GM19324 (cell line): ENCODE results near the gene RNF112.

ENCODE experiments used
- ATAC-seq: cut with Tn5 transposase; IDR thresholded peaks from one replicate; pipeline ENCODE4 v1.9.1; 2021; ENCODE audit warnings: mild to moderate bottlenecking, moderate library complexity; ENCODE audit not compliant: unreplicated experiment, low FRiP score

Gene RNF112

GRCh38 chr17:19387921-19388521 is 23.0 kb upstream of the RNF112 start:
- no peak for ATAC-seq

DNA sequence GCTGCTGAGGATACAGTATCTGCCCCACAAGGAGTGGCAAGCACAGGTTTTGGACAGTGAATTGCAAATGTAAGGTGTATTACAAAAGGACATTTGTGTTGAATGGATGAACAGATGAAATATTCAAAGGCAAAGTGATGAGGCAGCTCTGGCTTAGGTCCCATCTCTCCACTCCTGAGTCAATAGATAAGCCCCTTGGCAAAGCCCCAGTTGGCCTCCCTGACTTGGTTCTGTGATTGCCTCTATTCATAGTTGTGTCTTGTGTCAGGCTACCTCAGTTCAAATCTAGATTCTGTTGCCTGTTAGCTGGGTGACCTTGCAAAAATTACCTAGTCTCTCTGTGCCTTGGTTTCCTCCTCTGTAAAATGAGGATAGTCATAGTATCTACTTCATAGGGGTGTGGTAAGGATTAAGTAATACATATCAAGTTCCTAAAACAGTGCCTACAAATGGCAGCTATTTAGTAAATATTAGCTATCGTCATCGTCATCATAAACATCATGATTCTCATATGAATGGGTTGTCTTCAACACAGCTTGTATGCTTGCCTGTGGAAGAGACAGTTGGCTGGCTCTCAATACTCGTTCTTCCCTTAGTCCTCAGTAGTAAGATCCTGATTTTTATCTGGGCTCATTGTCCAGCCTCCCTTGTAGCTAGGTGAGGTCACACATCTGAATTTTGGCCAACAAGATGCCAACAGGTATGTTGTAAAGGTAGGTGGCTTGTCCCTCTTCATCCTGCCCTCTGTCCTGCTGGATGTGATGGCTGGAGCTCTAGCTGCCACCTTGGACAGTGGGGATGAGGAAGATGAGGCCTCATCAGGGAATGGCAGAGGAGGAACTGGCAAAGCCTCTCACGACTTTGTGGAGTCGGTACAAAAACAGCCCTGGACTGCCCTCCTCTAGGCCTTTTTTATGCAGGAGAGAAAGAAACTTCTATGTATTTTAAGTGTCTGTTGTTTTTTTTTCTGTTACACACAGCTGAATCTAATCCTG is 21.9 kb upstream of the RNF112 start:
- ATAC-seq, result no peak

DNA sequence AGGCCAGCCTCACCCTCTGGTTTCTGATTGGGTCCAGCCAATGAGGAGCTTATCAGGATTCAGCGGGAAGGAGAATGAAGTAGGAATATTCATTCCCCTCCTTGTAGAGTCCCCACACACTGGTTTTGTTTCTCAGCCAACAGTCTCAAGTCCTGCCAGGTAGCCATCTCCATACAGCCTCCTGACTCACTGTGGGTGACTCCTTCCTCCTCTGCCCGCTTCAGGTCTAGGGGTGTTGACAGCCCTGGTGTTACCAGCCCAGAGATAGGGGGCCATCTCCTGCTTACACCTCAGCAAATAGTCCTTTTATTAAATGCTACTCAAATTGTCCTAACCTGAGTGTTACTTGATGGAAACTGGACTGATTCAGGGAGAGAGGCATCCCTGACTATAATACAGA is 20.1 kb upstream of the RNF112 start:
- ATAC-seq, result no peak

- no peak for ATAC-seq
Measured at GRCh38 chr17:19391432-19391831, 19.6 kb upstream of the RNF112 start.

DNA sequence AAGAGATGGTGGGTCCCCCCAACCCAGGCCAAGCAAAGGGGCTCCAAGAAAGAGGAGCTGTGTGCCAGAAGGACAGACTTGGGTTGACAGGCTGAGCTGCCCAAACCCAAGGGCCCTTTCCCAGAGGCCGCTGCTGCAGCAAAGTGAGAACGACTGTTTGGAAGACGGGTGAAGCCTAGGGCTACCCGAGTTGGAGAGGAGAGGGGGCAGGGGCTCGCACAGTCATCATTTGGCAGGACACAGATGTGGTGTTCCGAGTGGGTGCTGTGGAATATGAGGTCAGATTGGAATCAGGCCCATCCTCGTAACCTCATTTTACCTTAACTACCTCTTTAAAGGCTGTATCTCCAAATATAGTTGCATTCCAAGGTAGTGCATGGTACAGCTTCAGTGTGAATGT is 18.7 kb upstream of the RNF112 start:
- ATAC-seq, result no peak

GRCh38 chr17:19397556-19398041 is 13.4 kb upstream of the RNF112 start:
- no peak for ATAC-seq

DNA sequence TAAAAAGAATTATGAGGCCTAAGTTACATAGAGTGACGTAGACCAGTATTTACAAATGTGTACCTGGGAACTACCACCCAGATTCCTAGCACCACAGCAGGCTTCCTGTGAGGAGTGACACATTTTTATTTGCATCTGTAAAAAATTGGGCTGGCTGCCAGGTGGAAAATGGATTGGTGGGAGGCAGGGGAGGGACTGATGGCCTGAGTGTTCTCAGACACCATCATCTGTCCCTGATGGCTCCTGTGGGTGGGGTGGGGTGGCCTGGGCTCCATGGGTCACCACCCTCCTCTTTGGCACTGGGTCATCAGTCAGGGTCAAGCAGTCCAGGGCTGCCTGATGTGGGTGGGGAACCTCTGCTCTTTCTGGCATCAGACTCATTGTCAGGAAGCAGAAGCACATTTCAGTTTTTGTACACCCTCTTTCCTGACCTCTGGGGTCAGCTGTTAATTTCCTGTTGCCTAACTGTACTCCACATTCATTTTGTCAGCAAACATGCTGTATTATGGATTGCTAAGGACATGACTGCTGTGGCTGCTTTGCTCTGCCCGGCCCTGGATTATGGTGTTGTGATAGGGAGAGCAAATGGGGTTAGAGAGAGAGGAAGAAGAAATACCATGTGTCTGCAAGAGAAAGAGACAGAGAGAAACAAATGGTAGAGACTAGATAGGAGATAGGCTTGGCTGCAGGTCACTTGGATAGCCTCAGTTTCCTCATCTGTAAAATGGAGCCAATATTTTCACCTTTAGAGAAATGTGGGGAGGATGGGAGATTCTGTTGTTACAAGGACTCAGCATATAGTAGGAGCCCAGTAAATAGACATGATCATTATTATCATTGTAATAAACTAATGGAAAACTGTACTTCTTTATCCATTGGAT is 12.5 kb upstream of the RNF112 start:
- ATAC-seq, result no peak

GRCh38 chr17:19399750-19400450 is 11.1 kb upstream of the RNF112 start:
- no peak for ATAC-seq

DNA sequence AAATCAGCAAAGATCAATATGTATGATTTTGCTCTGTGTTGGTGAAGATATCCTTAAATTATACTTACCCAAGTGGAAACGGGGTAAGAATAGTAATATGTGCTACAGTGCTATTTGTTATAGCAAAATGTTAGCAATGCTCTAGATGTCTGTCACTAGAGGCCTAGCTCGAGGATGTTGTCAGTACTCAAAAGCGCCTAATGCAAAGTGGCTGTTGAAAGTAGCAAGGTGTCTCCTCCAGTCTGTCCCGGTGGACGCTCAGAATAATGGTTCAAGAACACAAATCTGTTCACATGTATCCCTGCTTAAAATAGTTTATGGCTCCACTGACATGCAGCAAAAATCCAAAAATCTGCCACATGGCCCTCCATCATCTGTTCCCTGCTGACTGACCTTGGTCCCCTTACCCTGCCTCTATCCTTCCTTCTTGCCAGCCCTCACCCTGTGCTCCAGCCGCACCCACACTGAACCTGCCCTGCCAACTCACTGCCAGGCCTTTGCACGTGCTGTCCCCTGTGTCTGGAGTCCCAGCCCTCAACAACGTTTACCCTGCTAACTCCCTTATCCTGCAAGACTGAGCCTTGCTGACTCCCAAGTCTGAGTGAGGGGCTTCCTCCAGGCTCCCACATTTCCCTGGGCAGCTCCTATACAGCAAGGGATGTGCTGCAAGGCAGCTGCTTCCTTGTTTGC is 9.6 kb upstream of the RNF112 start:
- no peak for ATAC-seq

GRCh38 chr17:19402171-19402570 is 8.9 kb upstream of the RNF112 start:
- no peak for ATAC-seq

GRCh38 chr17:19403021-19403420 is 8.0 kb upstream of the RNF112 start:
- no peak for ATAC-seq

DNA sequence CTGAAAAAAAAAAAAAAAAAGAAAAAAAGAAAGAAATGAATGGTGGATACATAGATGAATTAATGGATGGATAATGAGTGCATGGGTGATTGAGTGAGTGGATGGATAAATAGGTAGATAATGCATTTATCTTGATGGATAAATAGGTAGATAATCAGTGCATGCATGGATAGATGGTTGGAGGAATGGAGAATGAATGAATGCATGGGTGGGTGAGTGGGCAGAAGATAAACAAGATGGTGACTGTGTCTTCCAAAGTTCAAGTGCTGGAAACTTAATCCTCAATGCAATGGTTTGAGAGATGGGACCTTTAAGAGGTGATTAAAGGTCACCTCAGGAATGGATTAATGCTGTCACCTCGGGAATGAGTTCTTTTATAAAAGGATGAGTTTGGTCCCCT is 6.8 kb upstream of the RNF112 start:
- no peak for ATAC-seq

DNA sequence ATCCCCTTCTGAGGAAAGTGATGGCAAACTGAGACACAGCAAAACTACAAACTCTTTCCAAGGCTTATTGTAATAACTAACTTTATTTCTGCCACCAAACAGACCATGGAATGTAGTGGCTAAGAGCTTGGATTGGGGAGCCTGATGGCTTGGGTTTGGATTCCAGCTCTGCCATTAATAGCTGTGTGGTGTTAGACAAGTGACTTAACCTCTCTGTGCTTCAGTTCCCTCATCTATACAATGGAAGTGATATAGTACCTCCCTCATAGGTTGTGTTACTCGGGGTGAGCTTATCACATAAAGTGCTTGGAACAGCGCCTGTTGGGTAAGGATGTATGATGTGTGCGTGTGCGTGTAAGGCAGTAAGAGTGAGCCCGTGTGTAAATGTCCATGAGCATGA is 5.9 kb upstream of the RNF112 start:
- no peak for ATAC-seq

- no peak for ATAC-seq
Measured at GRCh38 chr17:19407601-19408345, 3.3 kb upstream of the RNF112 start.

GRCh38 chr17:19408346-19408710 is 2.7 kb upstream of the RNF112 start:
- no peak for ATAC-seq

- no peak for ATAC-seq
Measured at GRCh38 chr17:19409066-19409465, 2.0 kb upstream of the RNF112 start.

GRCh38 chr17:19409509-19409908 is 1.5 kb upstream of the RNF112 start:
- no peak for ATAC-seq

DNA sequence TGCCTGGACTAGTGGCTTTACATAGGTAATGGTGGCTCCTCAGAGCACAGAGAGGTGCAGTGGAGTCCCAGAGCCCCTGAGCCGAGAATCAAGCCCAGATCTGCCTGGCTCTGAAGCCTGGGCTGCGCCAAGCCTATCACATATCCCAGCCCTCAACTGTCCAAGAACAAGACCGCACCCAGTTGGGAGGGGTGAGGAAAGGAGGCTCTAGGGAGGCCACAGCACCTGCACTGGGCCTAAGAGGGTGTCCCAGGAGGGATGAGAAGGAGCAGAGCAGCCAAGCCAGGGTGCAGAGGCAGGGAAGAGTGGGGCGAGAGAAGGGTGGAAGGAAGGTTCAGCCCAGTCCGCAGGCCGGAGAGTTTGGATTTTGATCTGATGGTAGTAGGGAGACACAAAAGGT is 941 bp upstream of the RNF112 start:
- ATAC-seq, result no peak

DNA sequence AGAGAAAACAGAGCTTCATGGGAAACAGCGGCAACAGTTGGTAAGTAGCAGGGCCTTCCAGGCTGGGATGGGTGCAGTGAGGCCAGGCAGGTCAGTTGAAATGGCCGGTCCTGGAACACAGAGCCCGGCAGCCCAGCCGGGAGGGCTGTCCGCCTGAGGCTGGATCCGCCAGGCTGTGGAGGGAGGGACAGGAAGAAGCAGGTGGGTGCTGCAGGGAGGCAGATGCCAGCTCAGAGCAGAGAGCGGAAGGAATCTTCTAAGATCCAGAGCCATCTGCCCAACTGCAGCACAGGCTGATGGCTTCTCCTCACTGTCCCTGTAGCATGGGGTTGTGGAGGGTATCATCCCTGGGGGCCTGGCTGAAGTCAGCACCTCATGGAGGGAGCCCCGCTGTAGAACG is 599 bp downstream of the RNF112 start:
- no peak for ATAC-seq
